GM19239 (cell line): ENCODE results near the gene TSR1.
A peak's percentile ranks its signal among the peaks of the same experiment; 100 is the strongest.

Source experiments
- DNase-seq: peaks from one replicate; pipeline ENCODE4 v3.0.0; 2011; ENCODE audit warnings: low spot score; ENCODE audit not compliant: insufficient read length
- FAIRE-seq: peaks from 2 replicates; lab custom pipeline; 2011; peaks lifted over from hg19 to GRCh38; lab: Jason Lieb, UNC

TSR1 gene

GRCh38 chr17:2336215-2336851 lies at the start of gene TSR1:
TSS of gene TSR1 (minus strand) at chr17:2336457. CDS start at chr17:2336427, 30 bp downstream.
- peak; percentile 98 for FAIRE-seq

GRCh38 chr17:2385240-2386210 lies 49.3 kb upstream of the TSR1 start:
- no peak for DNase-seq
- FAIRE-seq: no peak

More at GRCh38 chr17:2336215-2336851, at the start of gene TSR1:
- peak; percentile 99 for DNase-seq

GRCh38 chr17:2384439-2385127 lies 48.3 kb upstream of the TSR1 start:
- DNase-seq (no peak), FAIRE-seq (no peak)

GRCh38 chr17:2383628-2384167 lies 47.4 kb upstream of the TSR1 start:
- FAIRE-seq (no peak), DNase-seq (no peak)

- DNase-seq (no peak), FAIRE-seq (no peak)
Observed at GRCh38 chr17:2380950-2381649, 44.8 kb upstream of the TSR1 start.

GRCh38 chr17:2380226-2380922 lies 44.1 kb upstream of the TSR1 start:
- FAIRE-seq (no peak), DNase-seq (no peak)

- FAIRE-seq (no peak), DNase-seq (no peak)
Observed at GRCh38 chr17:2379489-2380225, 43.4 kb upstream of the TSR1 start.

GRCh38 chr17:2378905-2379304 lies 42.6 kb upstream of the TSR1 start:
- FAIRE-seq: no peak

GRCh38 chr17:2377659-2378058 lies 41.4 kb upstream of the TSR1 start:
- FAIRE-seq: no peak
- no peak for DNase-seq

More at GRCh38 chr17:2378905-2379304, 42.6 kb upstream of the TSR1 start:
- no peak for DNase-seq

- no peak for FAIRE-seq
- DNase-seq: no peak
Observed at GRCh38 chr17:2376107-2376506, 39.9 kb upstream of the TSR1 start.

GRCh38 chr17:2375406-2375805 lies 39.1 kb upstream of the TSR1 start:
- no peak for FAIRE-seq
- DNase-seq: no peak

- no peak for FAIRE-seq
- no peak for DNase-seq
Observed at GRCh38 chr17:2374549-2375285, 38.5 kb upstream of the TSR1 start.

GRCh38 chr17:2373179-2373578 lies 36.9 kb upstream of the TSR1 start:
- no peak for FAIRE-seq
- no peak for DNase-seq

- FAIRE-seq (no peak), DNase-seq (no peak)
Observed at GRCh38 chr17:2372681-2373080, 36.4 kb upstream of the TSR1 start.

- no peak for FAIRE-seq
- DNase-seq: no peak
Observed at GRCh38 chr17:2372180-2372579, 35.9 kb upstream of the TSR1 start.

- no peak for DNase-seq
- FAIRE-seq: no peak
Observed at GRCh38 chr17:2371183-2372130, 35.2 kb upstream of the TSR1 start.

GRCh38 chr17:2370211-2370589 lies 33.9 kb upstream of the TSR1 start:
- no peak for FAIRE-seq
- DNase-seq: no peak
